DMS153 treated with DMSO at 0.1 percent for 48 hours (cell line): ENCODE data around the gene HTT.
A peak's percentile ranks its signal among the peaks of the same experiment; 100 is the strongest.

Experiments
- DNase-seq: peaks from one replicate; lab custom pipeline; 2025; ENCODE audit not compliant: unreplicated experiment; lab: John Stamatoyannopoulos, UW

HTT gene

GRCh38 chr4:3074078-3074845 is at the start of gene HTT, which contains the start of gene HTT-AS:
TSS of gene HTT (plus strand) at chr4:3074681. CDS start at chr4:3074826, 145 bp downstream.
TSS of gene HTT-AS (minus strand) at chr4:3074538.
- DNase-seq: peak; percentile 31

- DNase-seq: no peak
Observed at GRCh38 chr4:3025881-3026280, 48.6 kb upstream of the HTT start.

GRCh38 chr4:3026540-3026939 is 47.9 kb upstream of the HTT start:
- DNase-seq: no peak

- DNase-seq: no peak
Observed at GRCh38 chr4:3029464-3029863, 45.0 kb upstream of the HTT start.

- DNase-seq: no peak
Observed at GRCh38 chr4:3030566-3031356, 43.7 kb upstream of the HTT start.

- DNase-seq: no peak
Observed at GRCh38 chr4:3031357-3032082, 43.0 kb upstream of the HTT start.

GRCh38 chr4:3034231-3034630 is 40.2 kb upstream of the HTT start:
- DNase-seq: no peak

- no peak for DNase-seq
Observed at GRCh38 chr4:3035249-3035648, 39.2 kb upstream of the HTT start.

- DNase-seq: no peak
Observed at GRCh38 chr4:3035674-3036073, 38.8 kb upstream of the HTT start.

- DNase-seq: no peak
Observed at GRCh38 chr4:3036131-3036952, 38.1 kb upstream of the HTT start.

- DNase-seq: no peak
Observed at GRCh38 chr4:3037957-3038461, 36.5 kb upstream of the HTT start.

GRCh38 chr4:3039706-3040366 is 34.6 kb upstream of the HTT start:
- no peak for DNase-seq

- no peak for DNase-seq
Observed at GRCh38 chr4:3040452-3041191, 33.9 kb upstream of the HTT start.

GRCh38 chr4:3041192-3042142 is 33.0 kb upstream of the HTT start:
- DNase-seq: no peak

- no peak for DNase-seq
Observed at GRCh38 chr4:3042226-3042625, 32.3 kb upstream of the HTT start.

- DNase-seq: no peak
Observed at GRCh38 chr4:3043282-3044020, 31.0 kb upstream of the HTT start.
